Panc1 (cell line): ENCODE results near the gene LGALS13. TPM values are rescaled to one million over a fixed set of nuclear protein-coding genes. Genes with fewer than 3 reads are reported as not detected.

Source experiments
- total RNA-seq: library from RNA; stranded (reverse); gene quantifications from one replicate; pipeline ENCODE4 v1.2.1, GENCODE V29; 2021; ENCODE audit not compliant: unreplicated experiment

LGALS13 gene
- total RNA-seq, 1 experiment from 2014 or later, result not detected

Other genes starting within 250 kb of the LGALS13 start
- 901 TPM for gene PAF1, start 211.4 kb upstream of the LGALS13 start, total RNA-seq
- gene MED29, start 211.1 kb upstream of the LGALS13 start, total RNA-seq, result 739 TPM
- 414 TPM for gene ZFP36, start 195.7 kb upstream of the LGALS13 start, total RNA-seq
- gene PLEKHG2, start 189.9 kb upstream of the LGALS13 start, total RNA-seq, result 1,988 TPM
- gene RPS16, start 166.6 kb upstream of the LGALS13 start, total RNA-seq, result 27,832 TPM
- gene SUPT5H, start 156.9 kb upstream of the LGALS13 start, total RNA-seq, result 1,614 TPM
- gene TIMM50, start 121.7 kb upstream of the LGALS13 start, total RNA-seq, result 1,837 TPM
- gene DLL3, start 103.6 kb upstream of the LGALS13 start, total RNA-seq, result 76.9 TPM
- gene SELENOV, start 87.4 kb upstream of the LGALS13 start, total RNA-seq, result 0.80 TPM
- gene EID2B, start 69.7 kb upstream of the LGALS13 start, total RNA-seq, result 37.7 TPM
- 163 TPM for gene EID2, start 62.4 kb upstream of the LGALS13 start, total RNA-seq
- not detected for gene LGALS16, start 53.4 kb downstream of the LGALS13 start, total RNA-seq
- gene LGALS14, start 102.0 kb downstream of the LGALS13 start, total RNA-seq, result not detected
- not detected for gene CLC, start 135.5 kb downstream of the LGALS13 start, total RNA-seq
- not detected for gene LEUTX, start 176.3 kb downstream of the LGALS13 start, total RNA-seq
- gene DYRK1B, start 231.6 kb downstream of the LGALS13 start, total RNA-seq, result 322 TPM
- gene FBL, start 243.9 kb downstream of the LGALS13 start, total RNA-seq, result 4,927 TPM